DOHH2 (cell line): ENCODE data around the gene CRIP1.
A peak's percentile ranks its signal among the peaks of the same experiment; 100 is the strongest.

Experiments
- H3F3A ChIP-seq: fragments of 200-600 bp; sonication (generic), shearing (Covaris generic); 2 replicates; pipeline ENCODE4 v1.6.0; 2016; ENCODE audit warnings: antibody characterized with exemption, mild to moderate bottlenecking; ENCODE audit not compliant: control insufficient read depth, insufficient read depth
- H3K27ac ChIP-seq: fragments of 200-600 bp; sonication (generic); 2 replicates; pipeline ENCODE4 v1.5.1; 2014; ENCODE audit warnings: low read depth, mild to moderate bottlenecking, low read length, moderate library complexity
- H3K27me3 ChIP-seq: fragments of 200-600 bp; sonication (generic); 2 replicates; pipeline ENCODE4 v1.6.1; 2014; ENCODE audit warnings: mild to moderate bottlenecking, low read length, mixed read lengths; ENCODE audit not compliant: control insufficient read depth
- H3K36me3 ChIP-seq: fragments of 200-600 bp; sonication (generic); 2 replicates; pipeline ENCODE4 v1.6.1; 2014; ENCODE audit warnings: mild to moderate bottlenecking, low read length, moderate library complexity, mixed read lengths; ENCODE audit not compliant: control insufficient read depth
- H3K4me1 ChIP-seq: fragments of 200-600 bp; sonication (generic); 2 replicates; pipeline ENCODE4 v1.6.1; 2014; ENCODE audit warnings: mild to moderate bottlenecking, low read length, mixed read lengths; ENCODE audit not compliant: control insufficient read depth
- H3K4me2 ChIP-seq: fragments of 200-600 bp; sonication (generic); 2 replicates; pipeline ENCODE4 v1.6.0; 2014; ENCODE audit warnings: mild to moderate bottlenecking, low read length, moderate library complexity
- H3K4me3 ChIP-seq: fragments of 200-600 bp; sonication (generic); 2 replicates; pipeline ENCODE4 v1.5.1; 2014; ENCODE audit warnings: mild to moderate bottlenecking, low read length, mixed read lengths
- H3K79me2 ChIP-seq: fragments of 200-600 bp; sonication (generic); 2 replicates; pipeline ENCODE4 v1.6.1; 2014; ENCODE audit warnings: mild to moderate bottlenecking, low read length, mixed read lengths; ENCODE audit not compliant: control insufficient read depth
- H3K9me2 ChIP-seq: fragments of 200-600 bp; sonication (generic); replicated peaks from 2 replicates; pipeline ENCODE4 v1.6.1; 2014; ENCODE audit warnings: mild to moderate bottlenecking, low read length, mixed read lengths; ENCODE audit not compliant: control insufficient read depth
- H3K9me3 ChIP-seq: fragments of 200-600 bp; sonication (generic); 2 replicates; pipeline ENCODE4 v1.6.1; 2014; ENCODE audit warnings: antibody characterized with exemption, low read length, mixed read lengths; ENCODE audit not compliant: control insufficient read depth, insufficient read depth
- H4K20me1 ChIP-seq: fragments of 200-600 bp; sonication (generic); 2 replicates; pipeline ENCODE4 v1.6.0; 2014; ENCODE audit warnings: low read depth, mild to moderate bottlenecking, antibody characterized with exemption, low read length, moderate library complexity; ENCODE audit not compliant: control insufficient read depth, insufficient read depth
- CTCF ChIP-seq: fragments of 200-600 bp; sonication (generic); IDR thresholded peaks from one replicate; pipeline ENCODE4 v1.5.1; 2014; ENCODE audit warnings: antibody characterized with exemption, mild to moderate bottlenecking, low read depth, low read length; ENCODE audit not compliant: poor library complexity, severe bottlenecking
- EZH2phosphoT487 ChIP-seq: fragments of 200-600 bp; sonication (generic); IDR thresholded peaks from 2 replicates; pipeline ENCODE4 v1.6.1; 2017; ENCODE audit warnings: borderline replicate concordance, mild to moderate bottlenecking, antibody characterized with exemption, low read length, moderate library complexity, mixed read lengths

Gene CRIP1

GRCh38 chr14:105525326-105525725 is 38.6 kb downstream of the CRIP1 start:
- Histone ChIP-seq H4K20me1 (no peaks in the 10 kb centered on the region), H3K27me3 (peaks cover 49% of the 10 kb centered on the region), H3K4me2 (no peak overlapping the region), H3K4me1 (peaks cover 37% of the 10 kb centered on the region), H3K79me2 (no peaks in the 10 kb centered on the region), H3K27ac (no peak overlapping the region), H3F3A (peaks cover 6% of the 10 kb centered on the region; the same call in 1 of the 2 replicates), H3K9me3 (no peaks in the 10 kb centered on the region), H3K9me2 (no peaks in the 10 kb centered on the region), H3K36me3 (no peaks in the 10 kb centered on the region), H3K4me3 (no peak overlapping the region)
- TF ChIP-seq EZH2phosphoT487, result no peak
- TF ChIP-seq CTCF, result no peak

GRCh38 chr14:105525861-105526775 is 39.4 kb downstream of the CRIP1 start, which contains the start of gene TMEM121:
TMEM121 (plus strand) TSS chr14:105526583; CDS start chr14:105528835, 2,252 bp downstream.
- peak within 1 kb of the TSS; percentile 63 for H3K4me3 ChIP-seq
- H3K4me1 ChIP-seq, result peaks cover 37% of the 10 kb centered on the region
- H3K9me2 ChIP-seq, result no peaks in the 10 kb centered on the region
- H3K4me2 ChIP-seq, result peak within 1 kb of the TSS; percentile 85
- TF ChIP-seq EZH2phosphoT487 (peak; percentile 78; the same call in 1 of the 2 replicates), CTCF (no peak)
- no peaks in the 10 kb centered on the region for H3K9me3 ChIP-seq
- no peak within 1 kb of the TSS for H3K27ac ChIP-seq
- no peaks in the 10 kb centered on the region for H3K36me3 ChIP-seq
- H3K27me3 ChIP-seq, result peaks cover 49% of the 10 kb centered on the region
- H4K20me1 ChIP-seq, result no peaks in the 10 kb centered on the region
- no peaks in the 10 kb centered on the region for H3K79me2 ChIP-seq
- H3F3A ChIP-seq, result peaks cover 6% of the 10 kb centered on the region; the same call in 1 of the 2 replicates

GRCh38 chr14:105526776-105527380 is 40.2 kb downstream of the CRIP1 start:
- H3K9me2 ChIP-seq, result no peaks in the 10 kb centered on the region
- H3K4me1 ChIP-seq, result peaks cover 37% of the 10 kb centered on the region
- TF ChIP-seq CTCF (no peak), EZH2phosphoT487 (no peak; the same call in 1 of the 2 replicates)
- H3K9me3 ChIP-seq, result no peaks in the 10 kb centered on the region
- no peaks in the 10 kb centered on the region for H4K20me1 ChIP-seq
- H3K79me2 ChIP-seq, result no peaks in the 10 kb centered on the region
- peak overlapping the region; percentile 85 for H3K4me2 ChIP-seq
- H3K4me3 ChIP-seq, result peak overlapping the region; percentile 63
- H3K27ac ChIP-seq, result no peak overlapping the region
- peaks cover 6% of the 10 kb centered on the region; the same call in 1 of the 2 replicates for H3F3A ChIP-seq
- peaks cover 49% of the 10 kb centered on the region for H3K27me3 ChIP-seq
- no peaks in the 10 kb centered on the region for H3K36me3 ChIP-seq
